ENCODE measurements around the gene RHBDD2. TPM values are rescaled to one million over a fixed set of nuclear protein-coding genes. Genes with fewer than 3 reads are reported as not detected.
A peak's percentile ranks its signal among the peaks of the same experiment; 100 is the strongest.

Gene RHBDD2
- total RNA-seq, 1 donor from 2014 or later = 19.1 TPM

GRCh38 chr7:75931680-75932079 lies 52.8 kb downstream of the RHBDD2 start:
- Histone ChIP-seq H3K4me3 (no peak overlapping the region), H3K36me3 (peaks cover 7% of the 10 kb centered on the region), H3K27me3 (ENCODE audit: low read depth) (no peaks in the 10 kb centered on the region), H3K9me3 (replicated peaks) (no peaks in the 10 kb centered on the region), H3K27ac (replicated peaks) (no peak overlapping the region), H3K4me1 (peaks cover 29% of the 10 kb centered on the region)
- intact Hi-C loops (cut with micrococcal nuclease) = no loop called here
- TF ChIP-seq CTCF (IDR thresholded peaks at IDR 0.05; ENCODE audit: borderline replicate concordance) = no peak
- DNase-seq = no peak

GRCh38 chr7:75937958-75938786 lies 59.3 kb downstream of the RHBDD2 start:
- Histone ChIP-seq H3K27ac (replicated peaks) (peak overlapping the region; percentile 76), H3K4me3 (no peak overlapping the region), H3K36me3 (peaks cover 5% of the 10 kb centered on the region), H3K27me3 (ENCODE audit: low read depth) (no peaks in the 10 kb centered on the region), H3K9me3 (replicated peaks) (no peaks in the 10 kb centered on the region), H3K4me1 (peaks cover 33% of the 10 kb centered on the region)
- intact Hi-C loops (cut with micrococcal nuclease) = no loop called here
- TF ChIP-seq CTCF (IDR thresholded peaks at IDR 0.05; ENCODE audit: borderline replicate concordance) = no peak
- DNase-seq = peak; percentile 67

Small RNAs within 50 kb of the gene (microRNA-seq; reads per million reads assigned to microRNA genes)
- gene MIR4651 = not detected

Other genes with a start within 250 kb of the RHBDD2 start
- 14.5 TPM for gene HIP1, start 140.1 kb upstream of the RHBDD2 start, total RNA-seq
- gene CCL26, start 106.8 kb upstream of the RHBDD2 start, total RNA-seq = 0.49 TPM
- gene CCL24, start 65.2 kb upstream of the RHBDD2 start, total RNA-seq = not detected
- gene POR, start 36.1 kb downstream of the RHBDD2 start, total RNA-seq = 72.9 TPM
- 163 TPM for gene TMEM120A, start 115.6 kb downstream of the RHBDD2 start, total RNA-seq
- gene STYXL1, start 169.0 kb downstream of the RHBDD2 start, total RNA-seq = 22.2 TPM
- gene MDH2, start 169.1 kb downstream of the RHBDD2 start, total RNA-seq = 507 TPM